ENCODE data around the gene PSME2. TPM values are rescaled to one million over a fixed set of nuclear protein-coding genes. Genes with fewer than 3 reads are reported as not detected.

The PSME2 gene
- total RNA-seq, 1 experiment from 2014 or later: 288 TPM

DNA sequence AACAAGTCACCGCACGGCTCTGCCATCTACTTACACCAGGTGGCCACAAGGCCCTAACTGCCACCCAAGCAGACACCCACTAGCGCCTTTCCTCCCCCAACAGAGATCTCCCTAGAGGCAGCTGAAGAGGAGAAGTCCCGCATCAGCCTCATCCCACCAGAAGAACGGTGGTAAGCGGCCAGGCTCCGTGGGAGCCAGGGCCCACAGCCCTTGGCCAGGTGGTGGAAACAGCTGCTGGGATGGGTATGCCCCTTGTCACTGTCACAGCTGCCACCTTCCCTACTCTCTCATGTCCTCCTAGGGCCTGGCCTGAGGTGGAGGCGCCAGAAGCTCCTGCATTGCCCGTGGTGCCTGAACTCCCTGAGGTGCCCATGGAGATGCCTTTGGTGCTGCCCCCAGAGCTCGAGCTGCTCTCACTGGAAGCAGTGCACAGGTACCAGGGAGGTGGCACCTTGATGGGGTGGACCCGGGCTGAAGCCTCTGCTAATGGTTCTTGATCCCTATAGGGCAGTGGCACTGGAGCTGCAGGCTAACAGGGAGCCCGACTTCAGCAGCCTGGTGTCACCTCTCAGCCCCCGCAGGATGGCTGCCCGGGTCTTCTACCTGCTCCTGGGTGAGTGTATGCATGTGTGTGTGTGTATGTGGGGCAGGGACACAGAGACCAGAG, 33.0 kb upstream of the PSME2 start:
- Mint-ChIP-seq H3K4me3 (ENCODE audit: low read depth, unreplicated experiment) (no peak overlapping the region), H3K27me3 (ENCODE audit: unreplicated experiment) (no peaks in the 10 kb centered on the region), H3K27ac (ENCODE audit: unreplicated experiment) (peak overlapping the region; percentile 31), H3K9me3 (ENCODE audit: low read depth, unreplicated experiment) (no peaks in the 10 kb centered on the region), H3K36me3 (ENCODE audit: insufficient read depth, unreplicated experiment) (peaks cover 67% of the 10 kb centered on the region), H3K4me1 (ENCODE audit: low read depth, unreplicated experiment) (no peaks in the 10 kb centered on the region)
- no peak for DNase-seq
- intact Hi-C loops (cut with micrococcal nuclease; ENCODE audit: unreplicated experiment): no loop called here
- TF ChIP-seq, protein P1, sequence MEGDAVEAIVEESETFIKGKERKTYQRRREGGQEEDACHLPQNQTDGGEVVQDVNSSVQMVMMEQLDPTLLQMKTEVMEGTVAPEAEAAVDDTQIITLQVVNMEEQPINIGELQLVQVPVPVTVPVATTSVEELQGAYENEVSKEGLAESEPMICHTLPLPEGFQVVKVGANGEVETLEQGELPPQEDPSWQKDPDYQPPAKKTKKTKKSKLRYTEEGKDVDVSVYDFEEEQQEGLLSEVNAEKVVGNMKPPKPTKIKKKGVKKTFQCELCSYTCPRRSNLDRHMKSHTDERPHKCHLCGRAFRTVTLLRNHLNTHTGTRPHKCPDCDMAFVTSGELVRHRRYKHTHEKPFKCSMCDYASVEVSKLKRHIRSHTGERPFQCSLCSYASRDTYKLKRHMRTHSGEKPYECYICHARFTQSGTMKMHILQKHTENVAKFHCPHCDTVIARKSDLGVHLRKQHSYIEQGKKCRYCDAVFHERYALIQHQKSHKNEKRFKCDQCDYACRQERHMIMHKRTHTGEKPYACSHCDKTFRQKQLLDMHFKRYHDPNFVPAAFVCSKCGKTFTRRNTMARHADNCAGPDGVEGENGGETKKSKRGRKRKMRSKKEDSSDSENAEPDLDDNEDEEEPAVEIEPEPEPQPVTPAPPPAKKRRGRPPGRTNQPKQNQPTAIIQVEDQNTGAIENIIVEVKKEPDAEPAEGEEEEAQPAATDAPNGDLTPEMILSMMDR (IDR thresholded peaks at IDR 0.05; ENCODE audit: unreplicated experiment): no peak
- BruUV-seq (replicated peaks): no TSS peak
- CTCF ChIA-PET: no interaction called here

DNA sequence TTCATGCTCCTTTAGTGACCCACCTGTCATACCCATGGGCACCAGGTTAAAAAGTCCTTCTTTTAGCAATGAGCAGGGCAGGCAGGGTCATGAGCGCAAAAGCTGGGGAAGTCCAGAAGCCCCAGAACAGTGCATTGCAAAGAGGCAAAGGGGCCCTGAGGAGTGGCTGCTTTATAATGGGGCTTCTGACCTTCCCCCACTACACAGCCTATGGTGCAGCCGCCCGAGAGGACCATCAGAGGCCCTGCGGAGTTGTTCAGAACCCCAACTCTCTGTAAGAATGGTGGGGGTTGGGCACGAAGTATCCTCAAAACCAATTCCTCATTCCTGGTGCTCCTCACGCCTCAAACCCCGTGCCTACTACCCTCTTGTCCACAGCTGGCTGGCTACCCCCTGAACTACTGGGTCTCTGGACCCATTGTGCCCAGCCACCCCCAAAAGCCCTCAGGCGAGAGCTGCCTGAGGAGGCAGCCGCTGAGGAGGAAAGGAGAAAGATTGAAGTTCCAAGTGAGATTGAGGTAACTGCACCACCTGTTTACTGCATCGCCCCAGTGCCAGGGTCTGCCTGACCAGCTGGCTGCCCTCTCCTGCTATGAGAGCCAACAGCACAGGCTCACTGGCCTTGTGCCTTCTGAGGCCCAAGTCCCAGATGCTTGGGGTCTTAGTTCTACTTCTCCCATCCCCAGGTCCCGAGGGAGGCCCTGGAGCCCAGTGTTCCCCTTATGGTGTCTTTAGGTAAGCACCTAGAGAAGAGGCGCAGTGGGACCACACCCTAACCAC, 32.2 kb upstream of the PSME2 start:
- no peaks in the 10 kb centered on the region for H3K4me1 Mint-ChIP-seq (ENCODE audit: low read depth, unreplicated experiment)
- H3K9me3 Mint-ChIP-seq (ENCODE audit: low read depth, unreplicated experiment): no peaks in the 10 kb centered on the region
- H3K27me3 Mint-ChIP-seq (ENCODE audit: unreplicated experiment): no peaks in the 10 kb centered on the region
- H3K4me3 Mint-ChIP-seq (ENCODE audit: low read depth, unreplicated experiment): no peak overlapping the region
- TF ChIP-seq, protein P1 (IDR thresholded peaks at IDR 0.05; ENCODE audit: unreplicated experiment): no peak
- H3K27ac Mint-ChIP-seq (ENCODE audit: unreplicated experiment): peak overlapping the region; percentile 31
- BruUV-seq (replicated peaks): no TSS peak
- CTCF ChIA-PET: no interaction called here
- no peak for DNase-seq
- peaks cover 70% of the 10 kb centered on the region for H3K36me3 Mint-ChIP-seq (ENCODE audit: insufficient read depth, unreplicated experiment)
- intact Hi-C loops (cut with micrococcal nuclease; ENCODE audit: unreplicated experiment): no loop called here

DNA sequence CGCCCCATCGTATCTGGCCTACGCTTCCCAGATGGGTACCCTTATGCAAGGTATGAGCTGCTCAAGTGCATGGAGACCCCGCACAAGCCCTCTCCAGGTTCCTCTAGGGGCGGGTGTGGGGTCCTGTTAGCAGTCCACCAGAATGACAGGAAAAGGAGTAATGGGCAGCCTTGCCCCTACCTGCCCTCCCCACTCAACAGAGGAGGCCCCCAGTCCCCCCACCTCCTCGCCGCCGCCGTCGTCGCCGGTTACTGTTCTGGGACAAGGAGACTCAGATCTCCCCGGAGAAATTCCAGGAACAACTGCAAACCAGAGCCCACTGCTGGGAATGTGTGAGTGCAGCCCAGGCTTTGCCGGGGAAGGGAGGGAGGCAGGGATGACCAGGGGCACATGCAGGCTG, 31.5 kb upstream of the PSME2 start:
- Mint-ChIP-seq H3K9me3 (ENCODE audit: low read depth, unreplicated experiment) (no peaks in the 10 kb centered on the region), H3K4me1 (ENCODE audit: low read depth, unreplicated experiment) (no peaks in the 10 kb centered on the region), H3K27ac (ENCODE audit: unreplicated experiment) (no peak overlapping the region), H3K27me3 (ENCODE audit: unreplicated experiment) (no peaks in the 10 kb centered on the region), H3K36me3 (ENCODE audit: insufficient read depth, unreplicated experiment) (peaks cover 67% of the 10 kb centered on the region), H3K4me3 (ENCODE audit: low read depth, unreplicated experiment) (no peak overlapping the region)
- no TSS peak for BruUV-seq (replicated peaks)
- intact Hi-C loops (cut with micrococcal nuclease; ENCODE audit: unreplicated experiment): no loop called here
- TF ChIP-seq, protein P1 (IDR thresholded peaks at IDR 0.05; ENCODE audit: unreplicated experiment): no peak
- CTCF ChIA-PET: no interaction called here
- DNase-seq: no peak

DNA sequence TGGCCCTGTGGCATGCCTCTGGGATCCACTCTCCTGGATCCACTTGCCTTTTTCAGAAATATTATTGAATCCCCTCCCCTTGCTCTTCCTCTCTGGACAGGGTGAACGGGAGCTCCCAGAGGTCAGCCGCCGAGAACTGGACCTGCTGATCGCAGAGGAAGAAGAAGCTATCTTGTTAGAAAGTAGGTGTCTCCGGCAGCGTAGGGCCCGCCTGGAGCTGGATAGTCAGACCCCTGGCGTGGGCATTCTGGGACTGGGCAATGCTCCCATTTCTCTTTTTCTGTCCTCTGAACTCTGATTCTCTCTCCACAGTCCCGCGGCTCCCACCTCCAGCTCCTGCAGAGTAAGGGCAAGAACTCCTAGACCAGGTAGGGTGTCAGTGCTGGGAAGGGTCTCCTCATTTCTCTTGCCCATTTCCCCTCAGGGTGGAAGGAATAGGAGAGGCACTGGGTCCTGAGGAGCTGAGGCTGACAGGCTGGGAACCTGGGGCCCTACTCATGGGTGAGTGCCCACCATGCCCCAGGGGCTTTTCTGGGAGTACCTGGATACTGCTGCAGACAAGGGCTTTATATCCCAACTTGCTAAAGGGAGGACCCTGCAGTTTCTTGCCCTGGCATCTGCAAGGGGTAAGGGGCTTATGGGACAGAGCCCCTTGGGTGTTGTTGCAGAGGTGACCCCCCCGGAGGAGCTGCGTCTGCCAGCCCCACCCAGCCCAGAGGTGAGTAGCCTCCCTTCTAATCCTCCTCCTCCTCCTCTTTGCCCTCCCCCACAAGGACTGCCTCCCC, 30.8 kb upstream of the PSME2 start:
- peaks cover 63% of the 10 kb centered on the region for H3K36me3 Mint-ChIP-seq (ENCODE audit: insufficient read depth, unreplicated experiment)
- no peaks in the 10 kb centered on the region for H3K9me3 Mint-ChIP-seq (ENCODE audit: low read depth, unreplicated experiment)
- H3K27ac Mint-ChIP-seq (ENCODE audit: unreplicated experiment): no peak overlapping the region
- intact Hi-C loops (cut with micrococcal nuclease; ENCODE audit: unreplicated experiment): no loop called here
- CTCF ChIA-PET: no interaction called here
- H3K4me3 Mint-ChIP-seq (ENCODE audit: low read depth, unreplicated experiment): no peak overlapping the region
- no peak for DNase-seq
- no peaks in the 10 kb centered on the region for H3K4me1 Mint-ChIP-seq (ENCODE audit: low read depth, unreplicated experiment)
- TF ChIP-seq, protein P1 (IDR thresholded peaks at IDR 0.05; ENCODE audit: unreplicated experiment): no peak
- no peaks in the 10 kb centered on the region for H3K27me3 Mint-ChIP-seq (ENCODE audit: unreplicated experiment)
- no TSS peak for BruUV-seq (replicated peaks)
